ENCODE results near the gene PCDHA5.
"Not testable (repeated sequence)": the region's sequence is repeated elsewhere in the genome, so short reads cannot be mapped to it uniquely, and the experiment has no call there.

The PCDHA5 gene

DNA sequence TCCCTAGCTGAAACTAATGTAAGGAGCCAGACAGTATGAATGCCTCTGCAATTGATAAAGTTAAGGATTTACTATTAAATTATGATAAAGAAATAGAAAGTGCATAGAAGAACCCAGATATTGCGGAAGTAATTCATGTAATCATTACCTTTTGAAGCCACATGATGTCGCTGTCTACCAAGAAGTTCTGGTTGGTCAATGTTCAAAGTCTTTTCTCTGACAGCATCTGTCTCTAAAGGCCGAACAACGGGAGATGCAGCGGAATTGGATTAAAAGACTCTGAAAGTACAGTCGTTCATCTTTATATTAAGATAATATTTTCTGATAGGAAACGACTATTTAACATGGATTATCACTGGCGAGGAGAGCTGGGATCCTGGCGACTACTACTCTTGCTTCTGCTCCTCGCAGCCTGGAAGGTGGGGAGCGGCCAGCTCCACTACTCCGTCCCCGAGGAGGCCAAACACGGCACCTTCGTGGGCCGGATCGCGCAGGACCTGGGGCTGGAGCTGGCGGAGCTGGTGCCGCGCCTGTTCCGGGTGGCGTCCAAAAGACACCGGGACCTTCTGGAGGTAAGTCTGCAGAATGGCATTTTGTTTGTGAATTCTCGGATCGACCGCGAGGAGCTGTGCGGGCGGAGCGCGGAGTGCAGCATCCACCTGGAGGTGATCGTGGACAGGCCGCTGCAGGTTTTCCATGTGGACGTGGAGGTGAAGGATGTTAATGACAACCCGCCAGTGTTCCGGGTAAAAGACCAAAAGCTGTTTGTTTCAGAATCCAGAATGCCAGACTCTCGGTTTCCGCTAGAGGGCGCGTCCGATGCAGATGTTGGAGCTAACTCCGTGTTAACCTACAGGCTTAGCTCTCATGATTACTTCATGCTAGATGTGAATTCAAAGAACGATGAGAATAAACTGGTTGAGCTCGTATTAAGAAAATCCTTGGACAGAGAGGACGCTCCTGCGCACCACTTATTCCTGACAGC lies 19.9 kb downstream of the PCDHA5 start, which contains the start of gene PCDHA8:
Gene PCDHA8, plus strand, starts transcription at position 210 of the 985 bp plus-strand sequence. Its CDS starts 135 bp downstream, at position 345.
- no peak within 1 kb of the TSS for H3K4me3 ChIP-seq (ENCODE audit: low read depth, low read length)
- no peak for DNase-seq (ENCODE audit: low read depth, low spot score)
- CTCF ChIA-PET: no interaction called here
- POLR2A ChIA-PET: no interaction called here
- TF ChIP-seq, protein P1, sequence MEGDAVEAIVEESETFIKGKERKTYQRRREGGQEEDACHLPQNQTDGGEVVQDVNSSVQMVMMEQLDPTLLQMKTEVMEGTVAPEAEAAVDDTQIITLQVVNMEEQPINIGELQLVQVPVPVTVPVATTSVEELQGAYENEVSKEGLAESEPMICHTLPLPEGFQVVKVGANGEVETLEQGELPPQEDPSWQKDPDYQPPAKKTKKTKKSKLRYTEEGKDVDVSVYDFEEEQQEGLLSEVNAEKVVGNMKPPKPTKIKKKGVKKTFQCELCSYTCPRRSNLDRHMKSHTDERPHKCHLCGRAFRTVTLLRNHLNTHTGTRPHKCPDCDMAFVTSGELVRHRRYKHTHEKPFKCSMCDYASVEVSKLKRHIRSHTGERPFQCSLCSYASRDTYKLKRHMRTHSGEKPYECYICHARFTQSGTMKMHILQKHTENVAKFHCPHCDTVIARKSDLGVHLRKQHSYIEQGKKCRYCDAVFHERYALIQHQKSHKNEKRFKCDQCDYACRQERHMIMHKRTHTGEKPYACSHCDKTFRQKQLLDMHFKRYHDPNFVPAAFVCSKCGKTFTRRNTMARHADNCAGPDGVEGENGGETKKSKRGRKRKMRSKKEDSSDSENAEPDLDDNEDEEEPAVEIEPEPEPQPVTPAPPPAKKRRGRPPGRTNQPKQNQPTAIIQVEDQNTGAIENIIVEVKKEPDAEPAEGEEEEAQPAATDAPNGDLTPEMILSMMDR (IDR thresholded peaks at IDR 0.05; ENCODE audit: insufficient read depth, low read length, missing control alignments): no peak

DNA sequence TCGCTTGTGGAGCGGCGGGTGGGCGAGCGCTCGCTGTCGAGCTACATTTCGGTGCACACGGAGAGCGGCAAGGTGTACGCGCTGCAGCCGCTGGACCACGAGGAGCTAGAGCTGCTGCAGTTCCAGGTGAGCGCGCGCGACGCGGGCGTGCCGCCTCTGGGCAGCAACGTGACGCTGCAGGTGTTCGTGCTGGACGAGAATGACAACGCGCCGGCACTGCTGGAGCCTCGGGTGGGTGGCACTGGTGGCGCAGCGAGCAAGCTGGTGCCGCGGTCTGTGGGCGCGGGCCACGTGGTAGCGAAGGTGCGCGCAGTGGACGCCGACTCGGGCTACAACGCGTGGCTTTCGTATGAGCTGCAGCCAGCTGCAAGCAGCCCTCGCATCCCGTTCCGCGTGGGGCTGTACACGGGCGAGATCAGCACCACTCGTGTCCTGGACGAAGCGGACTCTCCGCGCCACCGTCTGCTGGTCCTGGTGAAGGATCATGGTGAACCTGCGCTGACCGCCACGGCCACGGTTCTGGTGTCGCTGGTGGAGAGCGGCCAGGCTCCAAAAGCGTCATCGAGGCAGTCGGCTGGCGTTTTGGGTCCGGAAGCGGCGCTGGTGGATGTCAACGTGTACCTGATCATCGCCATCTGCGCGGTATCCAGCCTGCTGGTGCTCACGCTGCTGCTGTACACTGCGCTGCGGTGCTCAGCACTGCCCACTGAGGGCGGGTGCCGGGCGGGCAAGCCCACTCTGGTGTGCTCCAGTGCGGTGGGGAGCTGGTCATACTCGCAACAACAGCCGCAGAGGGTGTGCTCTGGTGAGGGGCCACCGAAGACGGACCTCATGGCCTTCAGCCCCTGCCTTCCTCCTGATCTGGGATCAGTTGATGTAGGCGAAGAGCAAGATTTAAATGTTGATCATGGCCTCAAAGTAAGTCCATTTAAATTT lies 21.7 kb downstream of the PCDHA5 start:
- DNase-seq (ENCODE audit: low read depth, low spot score): no peak
- TF ChIP-seq, protein P1 (IDR thresholded peaks at IDR 0.05; ENCODE audit: insufficient read depth, low read length, missing control alignments): no peak
- POLR2A ChIA-PET: no interaction called here
- CTCF ChIA-PET: no interaction called here
- no peak overlapping the region for H3K4me3 ChIP-seq (ENCODE audit: low read depth, low read length)

DNA sequence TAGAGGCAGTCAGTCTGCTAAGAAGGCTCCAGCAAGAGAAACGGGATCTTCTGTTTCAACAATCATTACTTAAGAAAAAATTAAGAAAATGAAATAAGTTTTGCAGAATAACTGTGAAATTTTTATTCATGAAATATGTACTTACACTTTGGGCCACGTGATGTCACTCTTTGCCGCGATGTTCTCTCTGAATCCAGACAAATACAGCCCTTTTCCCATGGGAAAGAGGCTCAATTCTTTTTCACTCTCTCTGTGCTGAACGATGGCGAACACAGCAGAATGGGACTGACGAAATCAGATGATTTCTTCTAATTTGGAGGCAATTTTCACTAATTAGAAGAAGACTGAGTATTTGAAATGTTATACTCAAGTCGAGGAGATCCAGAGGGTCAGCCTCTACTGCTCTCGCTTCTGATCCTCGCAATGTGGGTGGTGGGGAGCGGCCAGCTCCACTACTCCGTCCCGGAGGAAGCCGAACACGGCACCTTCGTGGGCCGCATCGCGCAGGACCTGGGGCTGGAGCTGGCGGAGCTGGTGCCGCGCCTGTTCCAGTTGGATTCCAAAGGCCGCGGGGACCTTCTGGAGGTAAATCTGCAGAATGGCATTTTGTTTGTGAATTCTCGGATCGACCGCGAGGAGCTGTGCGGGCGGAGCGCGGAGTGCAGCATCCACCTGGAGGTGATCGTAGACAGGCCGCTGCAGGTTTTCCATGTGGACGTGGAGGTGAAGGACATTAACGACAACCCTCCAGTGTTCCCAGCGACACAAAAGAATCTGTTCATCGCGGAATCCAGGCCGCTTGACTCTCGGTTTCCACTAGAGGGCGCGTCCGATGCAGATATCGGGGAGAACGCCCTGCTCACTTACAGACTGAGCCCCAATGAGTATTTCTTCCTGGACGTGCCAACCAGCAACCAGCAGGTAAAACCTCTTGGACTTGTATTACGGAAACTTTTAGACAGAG lies 27.0 kb downstream of the PCDHA5 start, which contains the start of gene PCDHA9:
Gene PCDHA9, plus strand, starts transcription at position 244 of the 964 bp plus-strand sequence. Its CDS starts 114 bp downstream, at position 358.
- POLR2A ChIA-PET; DNase-seq (ENCODE audit: low read depth, low spot score); CTCF ChIA-PET; H3K4me3 ChIP-seq (ENCODE audit: low read depth, low read length): not testable (repeated sequence)

DNA sequence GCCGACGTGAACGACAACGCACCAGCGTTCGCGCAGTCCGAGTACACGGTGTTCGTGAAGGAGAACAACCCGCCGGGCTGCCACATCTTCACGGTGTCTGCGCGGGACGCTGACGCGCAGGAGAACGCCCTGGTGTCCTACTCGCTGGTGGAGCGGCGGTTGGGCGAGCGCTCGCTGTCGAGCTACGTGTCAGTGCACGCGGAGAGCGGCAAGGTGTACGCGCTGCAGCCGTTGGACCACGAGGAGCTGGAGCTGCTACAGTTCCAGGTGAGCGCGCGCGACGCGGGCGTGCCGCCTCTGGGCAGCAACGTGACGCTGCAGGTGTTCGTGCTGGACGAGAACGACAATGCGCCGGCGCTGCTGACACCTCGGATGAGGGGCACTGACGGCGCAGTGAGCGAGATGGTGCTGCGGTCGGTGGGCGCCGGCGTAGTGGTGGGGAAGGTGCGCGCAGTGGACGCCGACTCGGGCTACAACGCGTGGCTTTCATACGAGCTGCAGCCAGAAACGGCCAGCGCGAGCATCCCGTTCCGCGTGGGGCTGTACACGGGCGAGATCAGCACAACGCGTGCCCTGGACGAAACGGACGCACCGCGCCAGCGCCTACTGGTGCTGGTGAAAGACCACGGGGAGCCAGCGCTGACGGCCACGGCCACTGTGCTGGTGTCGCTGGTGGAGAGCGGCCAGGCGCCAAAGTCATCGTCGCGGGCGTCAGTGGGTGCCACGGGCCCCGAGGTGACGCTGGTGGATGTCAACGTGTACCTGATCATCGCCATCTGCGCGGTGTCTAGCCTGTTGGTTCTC lies 28.6 kb downstream of the PCDHA5 start:
- POLR2A ChIA-PET; H3K4me3 ChIP-seq (ENCODE audit: low read depth, low read length); CTCF ChIA-PET; DNase-seq (ENCODE audit: low read depth, low spot score): not testable (repeated sequence)

DNA sequence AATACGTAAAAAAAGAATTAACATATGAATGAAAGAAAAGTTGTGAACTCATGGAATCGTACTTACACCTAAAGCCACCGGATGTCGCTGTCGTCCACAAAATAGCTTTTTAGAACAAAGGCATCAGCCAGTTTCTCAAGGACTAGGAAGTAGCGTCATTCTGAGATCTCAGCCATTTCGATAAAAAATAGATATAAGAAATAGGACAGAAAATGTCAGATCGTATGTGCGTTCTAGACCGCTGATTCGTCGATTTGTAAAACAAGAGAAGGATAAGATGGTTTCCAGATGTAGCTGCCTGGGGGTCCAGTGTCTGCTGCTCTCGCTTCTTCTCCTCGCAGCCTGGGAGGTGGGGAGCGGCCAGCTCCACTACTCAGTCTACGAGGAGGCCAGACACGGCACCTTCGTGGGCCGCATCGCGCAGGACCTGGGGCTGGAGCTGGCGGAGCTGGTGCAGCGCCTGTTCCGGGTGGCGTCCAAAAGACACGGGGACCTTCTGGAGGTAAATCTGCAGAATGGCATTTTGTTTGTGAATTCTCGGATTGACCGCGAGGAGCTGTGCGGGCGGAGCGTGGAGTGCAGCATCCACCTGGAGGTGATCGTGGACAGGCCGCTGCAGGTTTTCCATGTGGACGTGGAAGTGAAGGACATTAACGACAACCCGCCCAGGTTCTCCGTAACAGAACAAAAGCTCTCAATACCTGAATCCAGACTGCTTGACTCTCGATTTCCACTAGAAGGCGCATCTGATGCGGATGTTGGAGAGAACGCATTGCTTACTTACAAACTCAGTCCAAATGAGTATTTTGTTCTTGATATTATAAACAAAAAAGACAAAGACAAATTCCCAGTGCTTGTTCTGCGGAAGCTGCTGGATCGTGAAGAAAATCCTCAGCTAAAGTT lies 34.6 kb downstream of the PCDHA5 start, which contains the start of gene PCDHA10:
Gene PCDHA10, plus strand, starts transcription at position 126 of the 903 bp plus-strand sequence. Its CDS starts 152 bp downstream, at position 278.
- no peak within 1 kb of the TSS for H3K4me3 ChIP-seq (ENCODE audit: low read depth, low read length)
- TF ChIP-seq, protein P1 (IDR thresholded peaks at IDR 0.05; ENCODE audit: insufficient read depth, low read length, missing control alignments): no peak
- CTCF ChIA-PET: no interaction called here
- POLR2A ChIA-PET: no interaction called here
- DNase-seq (ENCODE audit: low read depth, low spot score): no peak

All from AG04449 (cell line).